HG02678 (cell line): Measurements from ENCODE around the gene WNT5A.

ENCODE experiments used
- ATAC-seq: cut with Tn5 transposase; IDR thresholded peaks from one replicate; pipeline ENCODE4 v1.9.1; 2021; ENCODE audit warnings: mild to moderate bottlenecking, moderate library complexity; ENCODE audit not compliant: unreplicated experiment

Gene WNT5A

GRCh38 chr3:55452886-55453285 is 34.2 kb downstream of the WNT5A start:
- ATAC-seq, result no peak

- ATAC-seq, result no peak
These were observed 37.6 kb downstream of the WNT5A start for GRCh38 chr3:55449527-55449926.

GRCh38 chr3:55446850-55447249 is 40.3 kb downstream of the WNT5A start:
- no peak for ATAC-seq

- no peak for ATAC-seq
These were observed 41.6 kb downstream of the WNT5A start for GRCh38 chr3:55445551-55445950.

- no peak for ATAC-seq
These were observed 43.8 kb downstream of the WNT5A start for GRCh38 chr3:55443346-55443745.

GRCh38 chr3:55442861-55443260 is 44.2 kb downstream of the WNT5A start:
- ATAC-seq, result no peak

- ATAC-seq, result no peak
These were observed 45.6 kb downstream of the WNT5A start for GRCh38 chr3:55441499-55441898.

- no peak for ATAC-seq
These were observed 46.9 kb downstream of the WNT5A start for GRCh38 chr3:55440104-55440708.

GRCh38 chr3:55439657-55440056 is 47.4 kb downstream of the WNT5A start:
- no peak for ATAC-seq

- ATAC-seq, result no peak
These were observed 50.5 kb downstream of the WNT5A start for GRCh38 chr3:55436644-55437043.

GRCh38 chr3:55435491-55435890 is 51.6 kb downstream of the WNT5A start:
- ATAC-seq, result no peak

GRCh38 chr3:55434789-55435188 is 52.3 kb downstream of the WNT5A start:
- no peak for ATAC-seq

GRCh38 chr3:55431041-55431440 is 56.1 kb downstream of the WNT5A start:
- ATAC-seq, result no peak

- no peak for ATAC-seq
These were observed 59.4 kb downstream of the WNT5A start for GRCh38 chr3:55427739-55428138.

- ATAC-seq, result no peak
These were observed 60.6 kb downstream of the WNT5A start for GRCh38 chr3:55426486-55426885.

GRCh38 chr3:55423782-55424181 is 63.3 kb downstream of the WNT5A start:
- no peak for ATAC-seq

GRCh38 chr3:55417211-55417610 is 69.9 kb downstream of the WNT5A start:
- no peak for ATAC-seq

- no peak for ATAC-seq
These were observed 70.7 kb downstream of the WNT5A start for GRCh38 chr3:55416331-55416821.
